ENCODE data around the gene ATP5MG. TPM values are rescaled to one million over a fixed set of nuclear protein-coding genes. Genes with fewer than 3 reads are reported as not detected.

The ATP5MG gene
- total and polyA plus RNA-seq, 2 of the 8 experiments (the other 6 are each of a cell fraction or from before 2014, with no cell fraction given): 237 to 464 TPM

DNA sequence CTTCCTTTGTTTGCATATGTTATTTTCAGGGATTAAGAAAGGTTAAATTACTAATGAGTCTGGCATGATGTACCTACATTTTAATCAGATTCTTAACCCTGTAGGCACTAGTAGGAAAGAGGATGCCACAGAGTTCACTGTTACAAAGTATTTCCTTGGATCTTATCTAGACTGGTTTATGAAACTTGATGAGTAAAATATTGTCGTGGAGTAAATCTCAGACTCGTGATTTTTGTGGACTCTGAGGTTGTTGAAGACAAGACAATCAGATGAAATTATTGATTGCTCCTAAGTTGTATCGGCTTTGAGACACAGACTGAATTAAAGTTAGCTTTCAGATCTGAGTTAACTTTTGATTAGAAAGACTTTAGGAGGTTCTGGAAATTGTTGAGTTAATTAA lies 40.9 kb downstream of the ATP5MG start (continued):
- no peak for TF ChIP-seq TCF12 (IDR thresholded peaks at IDR 0.05; ENCODE audit: low read depth, low read length)
- TF ChIP-seq PHF8 (conservative IDR thresholded peaks at IDR 0.05; ENCODE audit: low read depth, low read length): no peak
- TF ChIP-seq SP2 (IDR thresholded peaks at IDR 0.05; ENCODE audit: low read length): no peak
